Skeletal muscle tissue (tissue), 4 donors: ENCODE measurements around the gene LAMA1. TPM values are rescaled to one million over a fixed set of nuclear protein-coding genes. Genes with fewer than 3 reads are reported as not detected.

ENCODE experiments used
- H3K27ac ChIP-seq: one replicate; pipeline ENCODE4 v1.7.0; 2013; ENCODE audit warnings: mild to moderate bottlenecking, low read depth, low read length, inconsistent platforms
- H3K27me3 ChIP-seq, 3 donors: one replicate each; pipeline ENCODE4 v1.7.0; 2013; ENCODE audit warnings: low read length in 3 of 3; ENCODE audit not compliant: control insufficient read depth in 3 of 3, insufficient read depth in 3 of 3
- H3K36me3 ChIP-seq, 3 donors: one replicate each; pipeline ENCODE4 v1.7.0; 2013; ENCODE audit warnings: low read length in 3 of 3; ENCODE audit not compliant: control insufficient read depth in 3 of 3, insufficient read depth in 3 of 3
- H3K4me1 ChIP-seq, 3 donors: one replicate each; pipeline ENCODE4 v1.7.0; 2013; ENCODE audit warnings: low read length in 3 of 3, mild to moderate bottlenecking in 3 of 3; ENCODE audit not compliant: control insufficient read depth in 3 of 3, insufficient read depth in 3 of 3
- H3K4me3 ChIP-seq, 3 donors: one replicate each; pipeline ENCODE4 v1.7.0; 2013; ENCODE audit warnings: low read length in 3 of 3
- H3K9ac ChIP-seq, 3 donors: one replicate each; pipeline ENCODE4 v1.7.0; 2013; ENCODE audit warnings: low read length in 3 of 3, mild to moderate bottlenecking in 3 of 3, moderate library complexity in 2 of 3, low read depth in 1 of 3
- H3K9me3 ChIP-seq, 3 donors: one replicate each; pipeline ENCODE4 v1.7.0; 2013; ENCODE audit warnings: low read length in 3 of 3; ENCODE audit not compliant: control insufficient read depth in 3 of 3
- total RNA-seq: library from RNA; depleted of rRNA; stranded (reverse); fragments of >200 nt; gene quantifications from one replicate; pipeline ENCODE4 v1.2.3, GENCODE V29; 2014
- donor health status: Osteomylitis.

Gene LAMA1
- total RNA-seq, 1 donor from 2014 or later: 4.2 TPM

DNA sequence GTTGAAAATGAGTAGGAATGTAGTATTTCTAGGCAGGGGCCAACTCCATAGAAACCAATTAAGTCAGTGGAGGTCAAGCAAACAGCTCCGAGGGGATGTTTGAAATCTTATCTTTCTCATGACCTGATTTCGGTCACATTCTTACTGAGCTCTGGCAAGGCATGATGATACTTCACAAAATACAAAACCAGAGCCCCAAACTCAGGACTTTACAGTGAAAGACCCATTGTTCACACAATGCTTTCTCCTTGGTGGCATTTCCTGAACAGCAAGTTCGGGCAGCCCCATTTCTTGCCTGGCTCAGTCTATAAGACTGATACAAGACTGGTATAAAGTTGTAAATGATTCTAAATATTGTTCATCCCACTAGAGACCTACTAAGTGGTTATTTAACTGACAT, 53.3 kb downstream of the LAMA1 start:
- Histone ChIP-seq H3K27ac (no peak overlapping the region), H3K4me3 (no peak overlapping the region), H3K27me3 (peaks cover 0 to 3% (median 0%) of the 10 kb centered on the region in 3 donors), H3K9me3 (no peaks in the 10 kb centered on the region), H3K36me3 (no peaks in the 10 kb centered on the region), H3K9ac (no peak overlapping the region), H3K4me1 (no peaks in the 10 kb centered on the region)

DNA sequence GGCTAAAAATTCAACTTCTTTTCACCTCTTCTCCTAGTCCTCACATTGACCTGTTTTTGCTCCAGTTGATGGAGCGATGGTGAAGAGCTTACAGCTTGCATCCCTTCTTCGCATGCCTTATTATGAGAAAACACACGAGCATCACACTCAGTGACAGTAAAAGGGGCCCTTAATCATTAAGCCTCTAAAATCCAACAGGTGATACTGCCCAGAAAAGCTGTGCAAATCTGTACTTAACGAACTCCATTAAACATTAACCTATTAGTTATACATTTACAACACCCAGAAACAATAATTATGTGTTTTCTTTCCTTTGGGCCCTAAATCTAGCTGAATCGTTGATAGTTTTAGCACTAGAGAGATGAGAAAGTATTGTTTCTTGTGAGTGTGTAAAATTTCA, 54.8 kb downstream of the LAMA1 start:
- Histone ChIP-seq H3K36me3 (no peaks in the 10 kb centered on the region), H3K9me3 (no peaks in the 10 kb centered on the region), H3K27ac (no peak overlapping the region), H3K4me1 (no peaks in the 10 kb centered on the region), H3K9ac (no peak overlapping the region), H3K4me3 (no peak overlapping the region), H3K27me3 (peaks cover 0 to 3% (median 0%) of the 10 kb centered on the region in 3 donors)

DNA sequence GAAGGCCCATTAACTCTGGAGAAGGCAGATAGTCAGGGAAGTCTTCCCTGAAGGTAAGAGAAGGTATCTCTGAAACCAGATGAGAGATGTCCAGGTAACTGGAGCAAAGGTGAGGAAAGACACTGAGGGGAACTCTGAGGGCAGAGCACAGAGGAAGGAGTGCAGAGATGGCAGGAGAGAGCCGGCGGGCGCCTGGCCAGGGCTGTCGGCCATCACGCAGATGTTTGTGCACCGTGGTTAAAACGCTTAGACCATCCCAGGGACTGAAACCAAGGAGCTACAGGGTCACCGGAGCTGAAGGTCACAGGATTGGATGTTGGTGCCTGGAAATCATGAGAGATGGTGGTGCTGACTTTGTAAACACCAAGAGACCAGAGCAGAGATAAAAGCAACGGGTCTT, 55.4 kb downstream of the LAMA1 start:
- Histone ChIP-seq H3K9me3 (no peaks in the 10 kb centered on the region), H3K27ac (no peak overlapping the region), H3K4me3 (no peak overlapping the region), H3K36me3 (no peaks in the 10 kb centered on the region), H3K4me1 (no peaks in the 10 kb centered on the region), H3K27me3 (peaks cover 0 to 3% (median 0%) of the 10 kb centered on the region in 3 donors), H3K9ac (no peak overlapping the region)

DNA sequence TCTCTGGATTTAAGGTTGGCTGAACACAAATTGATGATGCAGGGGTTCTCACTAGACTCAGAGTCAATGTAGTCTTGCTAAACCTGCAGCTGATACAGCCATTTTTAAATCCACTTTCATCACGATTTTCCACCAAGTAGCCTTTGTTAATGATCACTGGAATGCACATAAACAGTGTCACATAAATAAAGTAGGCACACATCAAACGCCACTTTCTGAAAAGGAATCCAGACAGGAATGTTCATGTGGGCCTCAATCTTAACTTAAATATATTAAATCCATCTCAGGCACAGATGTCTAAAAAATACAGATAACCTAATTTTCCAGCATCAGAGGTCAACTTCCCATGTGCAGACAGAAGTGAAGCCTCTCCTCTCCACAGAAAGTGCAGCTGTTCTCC, 58.3 kb downstream of the LAMA1 start:
- Histone ChIP-seq H3K4me3 (no peak overlapping the region), H3K27me3 (peaks cover 0 to 3% (median 0%) of the 10 kb centered on the region in 3 donors), H3K9me3 (no peaks in the 10 kb centered on the region), H3K9ac (no peak overlapping the region), H3K36me3 (no peaks in the 10 kb centered on the region), H3K27ac (no peak overlapping the region), H3K4me1 (no peaks in the 10 kb centered on the region)

DNA sequence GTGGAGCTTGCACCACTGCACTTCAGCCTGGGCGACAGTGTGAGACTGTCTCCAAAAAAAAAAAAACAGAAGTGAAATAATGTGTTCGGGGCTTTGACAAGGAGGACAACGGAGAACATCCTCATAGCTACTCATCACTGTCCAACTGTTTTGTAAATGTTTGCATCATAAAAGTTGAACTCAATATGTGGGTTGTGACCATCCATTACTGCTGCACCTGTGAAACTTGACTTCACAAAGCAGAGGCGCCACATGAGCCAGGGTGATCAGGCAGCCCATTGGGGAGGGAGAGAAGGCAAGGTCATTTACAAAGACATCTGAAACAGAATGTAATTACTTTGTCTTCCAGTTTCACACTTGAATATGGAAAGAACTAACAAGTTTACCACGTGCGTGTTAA, 61.6 kb downstream of the LAMA1 start:
- H3K4me3 ChIP-seq: no peak overlapping the region
- no peak overlapping the region for H3K27ac ChIP-seq
- no peaks in the 10 kb centered on the region for H3K27me3 ChIP-seq
- H3K36me3 ChIP-seq: no peaks in the 10 kb centered on the region
- no peaks in the 10 kb centered on the region for H3K9me3 ChIP-seq
- no peak overlapping the region for H3K9ac ChIP-seq
- no peaks in the 10 kb centered on the region for H3K4me1 ChIP-seq

DNA sequence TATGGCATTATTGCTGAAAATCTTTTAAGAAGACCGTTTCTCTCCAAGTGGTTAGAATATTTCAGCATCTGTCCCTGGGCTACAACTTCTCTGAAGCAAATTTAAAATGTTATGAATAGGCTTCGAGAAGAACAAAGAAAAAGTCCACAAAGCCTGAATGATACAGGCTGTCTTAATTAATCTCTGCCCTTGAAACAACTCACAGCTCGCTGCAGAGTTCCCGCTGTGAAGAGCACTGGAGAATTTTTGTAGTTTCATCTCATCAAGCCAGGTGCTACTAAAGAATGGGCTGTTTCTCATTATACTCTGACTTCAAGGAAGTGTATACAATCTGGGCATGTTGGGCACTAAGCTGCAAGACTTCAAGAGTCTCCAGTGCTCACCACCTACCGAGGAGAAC, 67.6 kb downstream of the LAMA1 start:
- no peaks in the 10 kb centered on the region for H3K36me3 ChIP-seq
- no peak overlapping the region for H3K27ac ChIP-seq
- H3K4me1 ChIP-seq: no peaks in the 10 kb centered on the region
- H3K9me3 ChIP-seq: no peaks in the 10 kb centered on the region
- H3K4me3 ChIP-seq: no peak overlapping the region
- H3K27me3 ChIP-seq: no peaks in the 10 kb centered on the region
- no peak overlapping the region for H3K9ac ChIP-seq

DNA sequence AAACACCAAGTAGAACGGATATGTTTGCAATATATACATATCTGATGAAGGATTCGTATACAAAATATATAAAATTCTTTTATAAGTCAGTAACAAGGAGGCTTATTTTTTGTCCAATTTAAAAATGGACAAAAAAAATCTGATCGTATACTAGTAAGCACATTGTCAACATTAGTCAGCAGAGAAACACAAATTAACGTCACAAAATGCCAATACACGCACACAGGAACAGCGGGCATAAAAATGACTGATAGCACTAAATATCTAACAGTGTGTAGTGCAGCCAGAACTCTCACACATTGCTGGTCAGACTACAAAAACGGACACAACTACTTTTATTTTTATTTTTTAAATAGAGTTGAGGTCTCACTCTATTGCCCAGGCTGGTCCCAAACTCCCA, 69.5 kb downstream of the LAMA1 start:
- Histone ChIP-seq H3K9ac (no peak overlapping the region), H3K4me1 (no peaks in the 10 kb centered on the region), H3K9me3 (no peaks in the 10 kb centered on the region), H3K27me3 (no peaks in the 10 kb centered on the region), H3K36me3 (no peaks in the 10 kb centered on the region), H3K4me3 (no peak overlapping the region), H3K27ac (no peak overlapping the region)

DNA sequence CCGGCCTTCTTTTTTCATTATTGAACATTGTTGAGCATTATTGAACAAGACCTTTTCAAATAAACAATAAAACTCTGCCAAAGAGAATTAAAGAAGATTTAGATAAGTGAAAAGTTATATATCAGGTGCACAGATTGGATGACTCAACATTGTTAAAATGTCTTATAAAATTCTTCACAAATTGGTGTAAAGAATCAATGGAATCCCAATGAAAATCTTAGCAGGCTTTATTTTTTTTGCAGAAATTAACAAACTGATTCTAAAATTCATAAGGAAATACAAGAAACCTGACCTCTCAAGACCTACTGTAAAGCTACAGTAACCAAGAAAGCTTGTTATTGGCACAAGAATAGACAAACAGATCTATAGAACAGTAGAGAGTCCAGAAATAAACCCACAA, 70.3 kb downstream of the LAMA1 start:
- H3K27me3 ChIP-seq: no peaks in the 10 kb centered on the region
- H3K4me1 ChIP-seq: no peaks in the 10 kb centered on the region
- no peak overlapping the region for H3K9ac ChIP-seq
- H3K36me3 ChIP-seq: no peaks in the 10 kb centered on the region
- no peaks in the 10 kb centered on the region for H3K9me3 ChIP-seq
- H3K4me3 ChIP-seq: no peak overlapping the region
- H3K27ac ChIP-seq: no peak overlapping the region

DNA sequence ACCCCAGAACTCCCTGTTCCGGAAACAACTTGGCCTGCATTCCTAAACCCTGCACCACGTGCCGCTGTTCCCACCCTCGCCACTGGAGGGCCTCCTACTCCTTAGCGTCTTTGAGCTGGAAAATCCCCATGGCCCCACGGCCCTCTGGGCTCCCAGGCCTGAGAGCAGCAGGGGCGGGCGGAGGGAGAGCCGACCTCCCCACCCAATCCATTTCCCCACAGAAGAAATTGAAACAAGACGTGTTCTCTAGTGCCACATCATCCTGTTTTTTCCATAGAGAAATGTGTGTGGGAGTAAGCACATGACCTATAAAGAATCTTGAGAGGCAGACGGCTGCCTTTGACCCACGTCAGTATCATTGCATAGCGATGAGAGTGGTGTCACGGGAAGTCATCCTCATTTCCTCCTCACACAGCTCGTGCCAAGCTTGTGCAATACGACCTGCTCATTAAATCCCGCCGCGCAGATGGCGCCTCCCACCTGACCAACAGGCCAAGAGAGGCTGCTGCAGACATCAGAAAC, 79.2 kb downstream of the LAMA1 start:
- peaks cover 4 to 8% (median 6%) of the 10 kb centered on the region in 3 donors for H3K4me1 ChIP-seq
- peaks cover 0 to 3% (median 0%) of the 10 kb centered on the region in 3 donors for H3K27me3 ChIP-seq
- peak overlapping the region in 2 of 3 donors; percentile 29 to 56 for H3K4me3 ChIP-seq
- no peaks in the 10 kb centered on the region for H3K9me3 ChIP-seq
- H3K27ac ChIP-seq: peak overlapping the region; percentile 44
- no peak overlapping the region for H3K9ac ChIP-seq
- H3K36me3 ChIP-seq: no peaks in the 10 kb centered on the region

DNA sequence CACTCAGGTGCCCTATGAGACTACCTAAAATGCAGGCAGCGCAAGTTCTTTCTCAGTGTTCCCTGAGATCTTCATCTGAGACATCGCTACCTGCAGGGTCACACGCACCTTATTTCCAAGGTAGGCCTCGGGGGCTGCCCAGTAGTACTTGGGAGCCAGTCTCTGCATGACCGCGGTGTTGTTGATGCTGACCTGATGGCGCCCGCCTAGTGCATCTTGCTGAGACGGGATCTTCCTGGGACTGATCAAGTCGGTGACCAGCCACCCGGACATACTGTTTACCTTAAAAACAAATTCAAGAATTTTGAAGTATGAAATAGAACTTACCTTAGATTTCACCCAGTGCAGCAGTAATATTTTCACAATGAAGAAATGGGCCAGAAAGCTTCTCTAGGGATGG, 80.1 kb downstream of the LAMA1 start:
- Histone ChIP-seq H3K27ac (no peak overlapping the region), H3K4me1 (peaks cover 4 to 8% (median 6%) of the 10 kb centered on the region in 3 donors), H3K9ac (no peak overlapping the region), H3K27me3 (peaks cover 0 to 3% (median 0%) of the 10 kb centered on the region in 3 donors), H3K36me3 (no peaks in the 10 kb centered on the region), H3K4me3 (no peak overlapping the region), H3K9me3 (no peaks in the 10 kb centered on the region)
